Stimulated activated CD8-positive, alpha-beta memory T cell treated with anti-CD3 and anti-CD28 coated beads, Interleukin-4, amount 100 ng/mL, for 4 hours (primary cell): Measurements from ENCODE around the gene NSF.
"Not testable (repeated sequence)": the region's sequence is repeated elsewhere in the genome, so short reads cannot be mapped to it uniquely, and the experiment has no call there.

ENCODE experiments used
- DNase-seq, 2 donors: peaks; one replicate each; pipeline ENCODE4 v3.0.0-alpha.2; 2020; ENCODE audit warnings: low read depth in 2 of 2, low spot score in 1 of 2

Gene NSF

GRCh38 chr17:46590157-46591146 lies at the start of gene NSF:
TSS of gene NSF (plus strand) at chr17:46590669. CDS start at chr17:46590776, 107 bp downstream.
- not testable (repeated sequence) for DNase-seq

DNA sequence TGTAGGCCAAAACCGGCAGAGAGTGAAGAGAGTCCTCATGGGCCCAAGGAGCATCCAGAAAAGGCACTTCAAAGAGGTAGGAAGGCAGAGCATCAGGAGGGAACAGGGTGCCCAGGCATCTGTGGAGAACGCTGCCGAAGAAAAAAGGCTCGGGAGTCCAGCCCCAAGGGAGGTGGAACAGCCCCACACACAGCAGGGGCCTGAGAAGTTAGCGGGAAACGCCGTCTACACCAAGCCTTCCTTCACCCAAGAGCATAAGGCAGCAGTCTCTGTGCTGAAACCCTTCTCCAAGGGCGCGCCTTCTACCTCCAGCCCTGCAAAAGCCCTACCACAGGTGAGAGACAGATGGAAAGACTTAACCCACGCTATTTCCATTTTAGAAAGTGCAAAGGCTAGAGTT lies 41.9 kb upstream of the NSF start:
- not testable (repeated sequence) for DNase-seq

- not testable (repeated sequence) for DNase-seq
Measured at GRCh38 chr17:46559155-46559554, 31.3 kb upstream of the NSF start.

GRCh38 chr17:46560048-46560447 lies 30.4 kb upstream of the NSF start:
- DNase-seq: not testable (repeated sequence)

GRCh38 chr17:46566284-46566683 lies 24.2 kb upstream of the NSF start:
- not testable (repeated sequence) for DNase-seq

GRCh38 chr17:46566980-46567379 lies 23.5 kb upstream of the NSF start:
- DNase-seq: not testable (repeated sequence)

- DNase-seq: not testable (repeated sequence)
Measured at GRCh38 chr17:46571796-46572195, 18.7 kb upstream of the NSF start.

DNA sequence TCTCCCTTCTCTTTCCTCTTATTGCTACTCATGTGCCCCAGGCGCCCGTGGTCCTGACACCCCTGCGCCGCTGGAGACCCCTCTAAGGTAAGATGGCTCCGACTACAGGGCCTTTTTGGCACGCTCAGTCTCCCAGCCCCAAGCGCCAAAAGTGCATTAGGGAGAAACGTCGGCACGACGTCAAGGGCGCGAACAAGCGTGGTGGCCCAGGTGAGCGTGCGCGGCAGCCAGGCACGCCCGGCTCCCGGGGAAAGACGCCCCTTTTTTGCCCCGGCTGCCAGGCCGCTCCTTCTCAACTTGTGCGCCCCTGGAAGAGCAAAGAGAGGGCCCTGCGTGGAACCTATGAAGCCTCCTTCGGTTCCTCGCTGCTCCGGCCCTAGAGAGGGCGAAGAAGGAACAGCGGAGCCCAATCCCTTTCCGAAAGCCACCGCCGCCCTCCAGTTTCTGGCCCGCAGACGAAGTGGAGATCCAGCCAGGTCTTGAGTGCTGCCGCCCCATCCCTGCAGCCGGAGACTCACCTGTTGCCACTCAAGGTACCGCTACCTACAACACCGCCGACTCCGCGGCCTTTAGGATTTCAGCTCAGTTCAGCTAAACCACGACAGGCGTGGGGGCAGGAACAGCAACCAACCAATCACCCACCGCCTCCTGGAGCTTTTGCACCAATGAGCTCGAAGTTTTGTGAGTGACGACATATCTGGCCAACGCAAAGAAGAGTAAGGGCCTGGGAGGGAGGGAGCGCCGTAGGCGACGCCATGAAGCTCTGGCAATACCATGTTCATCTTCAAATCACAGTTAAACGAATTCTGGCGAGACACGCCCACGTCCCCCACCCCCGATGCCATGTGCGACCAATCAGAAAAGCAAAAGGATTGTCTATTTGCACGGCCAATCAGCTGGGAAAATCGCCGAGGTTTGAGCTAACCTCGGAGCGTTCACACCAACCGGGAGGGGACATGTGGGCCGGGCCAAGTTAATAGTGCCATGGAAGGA lies 11.1 kb upstream of the NSF start, which contains the start of gene ARL17A:
ARL17A (minus strand) TSS at position 609 of the 993 bp plus-strand sequence. CDS start 3,369 bp downstream, outside the sequence.
- peak; percentile 51 to 58 for DNase-seq

- DNase-seq: not testable (repeated sequence)
Measured at GRCh38 chr17:46580082-46580481, 10.4 kb upstream of the NSF start.

GRCh38 chr17:46585444-46585843 lies 5.0 kb upstream of the NSF start:
- not testable (repeated sequence) for DNase-seq

DNA sequence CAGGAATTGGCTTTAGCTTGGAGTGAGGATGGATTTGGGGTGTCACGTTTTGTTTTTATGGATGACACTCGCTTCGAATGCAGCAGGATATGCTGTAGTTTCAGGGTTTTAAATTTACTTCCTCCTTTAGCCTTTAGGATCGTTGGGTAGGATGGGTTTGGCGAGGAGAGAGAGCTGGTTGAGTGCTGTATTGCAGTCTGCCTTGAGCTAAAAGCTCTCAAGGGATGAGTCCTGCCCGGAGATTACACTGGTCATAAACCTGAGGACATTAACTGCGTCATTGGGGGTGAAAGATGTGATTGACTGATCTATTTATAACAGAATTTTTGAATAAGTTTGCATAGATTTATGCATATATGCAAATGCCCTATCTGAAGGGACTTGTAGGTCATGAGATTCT lies 863 bp downstream of the NSF start:
- DNase-seq: not testable (repeated sequence)

GRCh38 chr17:46598344-46598931 lies 8.0 kb downstream of the NSF start:
- DNase-seq: not testable (repeated sequence)

DNA sequence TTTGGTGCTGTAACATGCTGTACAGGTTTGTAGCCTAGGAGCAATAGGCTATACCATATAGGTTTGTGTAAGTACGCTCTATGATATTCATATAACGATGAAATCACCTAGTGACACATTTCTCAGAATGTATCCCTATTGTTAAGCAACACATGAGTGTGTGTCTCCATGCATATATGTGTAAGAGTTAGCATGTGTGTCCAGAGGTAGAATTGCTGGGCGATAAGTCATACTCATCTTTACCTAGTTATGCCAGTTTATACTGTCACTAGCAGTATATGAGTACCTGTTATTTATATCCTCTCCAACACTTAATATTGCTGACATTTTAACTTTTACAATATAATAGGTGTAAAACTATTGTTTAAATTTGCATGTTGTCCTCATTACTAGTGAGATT lies 10.3 kb downstream of the NSF start:
- not testable (repeated sequence) for DNase-seq

DNA sequence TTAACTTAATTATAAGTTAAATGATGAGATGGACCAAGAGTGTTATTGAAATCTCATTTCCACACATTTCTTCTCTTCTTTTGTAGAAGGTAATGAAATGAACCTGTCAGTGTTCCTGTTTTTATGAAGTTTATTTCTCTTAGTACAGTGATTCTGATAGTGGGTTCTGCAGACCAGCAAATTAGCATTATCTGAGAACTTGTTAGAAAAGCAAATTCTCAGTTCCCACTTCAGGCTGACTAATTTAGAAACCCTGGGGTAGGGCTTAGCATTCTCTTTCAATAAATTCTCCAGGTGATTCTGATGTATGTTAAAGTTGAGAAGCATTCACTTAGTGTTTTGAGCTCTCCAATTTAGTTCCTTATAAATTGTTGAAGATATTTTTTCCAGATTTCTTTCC lies 12.7 kb downstream of the NSF start:
- not testable (repeated sequence) for DNase-seq

GRCh38 chr17:46611304-46611703 lies 20.8 kb downstream of the NSF start:
- not testable (repeated sequence) for DNase-seq

GRCh38 chr17:46613876-46614275 lies 23.4 kb downstream of the NSF start:
- not testable (repeated sequence) for DNase-seq

DNA sequence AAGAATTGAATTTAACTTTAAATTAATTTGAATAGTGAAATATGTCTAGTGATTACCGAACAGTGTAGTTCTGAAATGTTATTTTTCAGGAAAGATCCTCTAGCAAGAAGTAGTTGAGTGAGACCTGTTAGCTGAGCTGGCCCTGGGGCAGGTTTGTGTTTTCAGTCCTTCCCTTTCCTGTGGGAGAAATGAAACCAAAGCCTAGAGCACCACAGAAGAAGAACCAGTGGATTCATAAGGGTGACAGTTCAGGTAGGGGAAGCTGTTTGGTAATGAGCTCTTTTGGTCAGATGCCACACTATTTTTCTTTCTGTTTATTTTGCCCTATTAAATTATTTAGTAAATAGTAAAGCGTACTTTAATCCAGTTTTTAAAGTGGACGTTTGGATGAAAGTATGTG lies 26.7 kb downstream of the NSF start:
- DNase-seq: not testable (repeated sequence)

DNA sequence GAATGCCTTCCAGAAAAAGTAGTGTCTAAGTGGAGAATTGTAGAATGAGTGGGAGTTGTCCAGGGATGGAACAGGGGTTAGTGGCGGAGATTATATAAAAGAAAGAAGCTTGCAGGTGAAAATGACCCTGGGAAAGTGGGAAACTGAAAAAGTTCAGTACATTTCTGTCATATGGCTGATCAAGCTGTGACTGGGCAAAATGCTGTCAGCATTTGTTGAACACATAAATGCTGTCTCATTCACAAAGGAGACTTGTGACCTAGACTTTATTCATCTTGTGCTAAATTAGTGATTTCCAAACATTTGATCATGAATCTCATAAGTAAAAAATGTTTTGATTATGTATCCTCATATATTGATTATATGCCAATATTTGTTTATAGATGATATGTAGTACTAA lies 28.5 kb downstream of the NSF start:
- not testable (repeated sequence) for DNase-seq

DNA sequence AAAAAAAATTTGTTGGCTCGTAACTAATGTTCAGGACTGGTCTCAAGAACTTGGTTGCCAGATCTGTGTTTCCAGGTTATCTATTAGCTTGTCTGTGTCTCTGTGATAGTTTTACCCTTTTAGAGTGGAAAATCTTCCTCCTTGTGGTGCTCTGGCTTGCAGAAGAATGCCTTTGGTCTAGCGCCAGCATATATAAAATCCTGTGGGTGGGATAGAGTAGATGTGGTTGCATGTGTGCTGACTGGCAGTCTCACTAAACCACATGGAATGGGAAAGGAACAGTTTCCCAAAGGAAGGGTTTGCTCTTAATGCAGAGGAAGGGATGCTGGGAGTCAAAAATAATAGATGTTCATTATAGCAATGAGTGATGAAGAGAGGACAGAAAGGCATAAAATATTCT lies 33.3 kb downstream of the NSF start:
- DNase-seq: not testable (repeated sequence)

DNA sequence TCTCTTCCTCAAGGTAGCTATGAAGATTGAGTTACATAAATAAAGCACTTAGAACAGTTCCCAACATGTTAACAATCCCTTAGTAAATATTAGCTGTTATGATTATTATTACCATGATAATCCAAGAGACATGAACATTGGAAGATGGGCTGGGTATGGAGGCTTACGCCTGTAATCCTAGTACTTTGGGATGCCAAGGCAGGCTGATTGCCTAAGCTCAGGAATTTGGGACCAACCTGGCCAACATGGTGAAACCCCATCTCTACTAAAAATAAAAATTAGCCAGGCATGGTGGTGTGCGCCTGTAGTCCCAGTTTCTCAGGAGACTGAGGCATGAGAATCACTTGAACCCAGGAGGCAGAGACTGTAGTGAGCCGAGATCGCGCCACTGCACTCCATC lies 34.3 kb downstream of the NSF start:
- not testable (repeated sequence) for DNase-seq

GRCh38 chr17:46627452-46627851 lies 37.0 kb downstream of the NSF start:
- DNase-seq: not testable (repeated sequence)
